IMR-90 (cell line): ENCODE results near the gene FAM162B. TPM values are rescaled to one million over a fixed set of nuclear protein-coding genes. Genes with fewer than 3 reads are reported as not detected.
A peak's percentile ranks its signal among the peaks of the same experiment; 100 is the strongest.

Experiments used
- ATAC-seq: fragments of 200-7000 bp; cut with Tn5 transposase; 2 replicates; pipeline ENCODE4 v1.9.1; 2020; ENCODE audit warnings: low read depth, mild to moderate bottlenecking, moderate library complexity
- BruUV-seq: library from RNA; stranded (reverse); fragments of 400-500 nt; replicated peaks from 2 replicates; lab custom pipeline; 2021; lab: Mats Ljungman, UMichigan
- CTCF ChIA-PET: fragments of 300-600 bp; formaldehyde crosslinking; extraction: SDS; loops from one replicate; lab custom pipeline; 2021; ENCODE audit warnings: antibody characterized with exemption; lab: Yijun Ruan, JAX
- POLR2A ChIA-PET: fragments of 300-600 bp; sonication (Branson Sonifier 250); formaldehyde crosslinking; loops from one replicate; lab custom pipeline; 2022; ENCODE audit warnings: antibody characterized with exemption; ENCODE audit not compliant: unreplicated experiment; lab: Charles Lee
- DNase-seq: peaks from one replicate; pipeline ENCODE4 v3.0.0; 2013
- H2AFZ ChIP-seq: replicated peaks from 2 replicates; pipeline ENCODE3; 2013; ENCODE audit warnings: low read length, mild to moderate bottlenecking; ENCODE audit not compliant: poor library complexity
- H2AK5ac ChIP-seq: 2 replicates; pipeline ENCODE4 v1.6.1; 2013; ENCODE audit warnings: low read depth, low read length, inconsistent platforms
- H2AK9ac ChIP-seq: replicated peaks from 2 replicates; pipeline ENCODE3; 2013; ENCODE audit warnings: mild to moderate bottlenecking, low read depth, low read length, moderate library complexity; ENCODE audit not compliant: poor library complexity
- H2BK120ac ChIP-seq: 2 replicates; pipeline ENCODE4 v1.6.1; 2013; ENCODE audit warnings: low read depth, low read length, inconsistent platforms
- H2BK15ac ChIP-seq: 3 replicates; pipeline ENCODE4 v1.6.1; 2013; ENCODE audit warnings: low read depth, low read length, inconsistent platforms
- H2BK20ac ChIP-seq: 2 replicates; pipeline ENCODE4 v1.6.1; 2013; ENCODE audit warnings: low read depth, mild to moderate bottlenecking, inconsistent platforms, low read length, moderate library complexity
- H2BK5ac ChIP-seq: 2 replicates; pipeline ENCODE4 v1.6.1; 2013; ENCODE audit warnings: mild to moderate bottlenecking, low read depth, low read length, inconsistent platforms; ENCODE audit not compliant: poor library complexity, severe bottlenecking
- H3K14ac ChIP-seq: replicated peaks from 2 replicates; pipeline ENCODE4 v1.6.1; 2013; ENCODE audit warnings: low read depth, low read length, inconsistent platforms
- H3K18ac ChIP-seq: 2 replicates; pipeline ENCODE4 v1.6.1; 2013; ENCODE audit warnings: low read depth, low read length, control low read depth
- H3K23ac ChIP-seq: 2 replicates; pipeline ENCODE4 v1.6.1; 2013; ENCODE audit warnings: low read depth, low read length, inconsistent platforms
- H3K27ac ChIP-seq: 2 replicates; pipeline ENCODE4 v1.5.1; 2013; ENCODE audit warnings: mild to moderate bottlenecking, control low read depth, low read length; ENCODE audit not compliant: insufficient read depth
- H3K27me3 ChIP-seq: 2 replicates; pipeline ENCODE4 v1.6.1; 2013; ENCODE audit warnings: low read length; ENCODE audit not compliant: control insufficient read depth, insufficient read depth
- H3K36me3 ChIP-seq: 2 replicates; pipeline ENCODE4 v1.6.1; 2013; ENCODE audit warnings: low read length, mixed read lengths; ENCODE audit not compliant: control insufficient read depth, insufficient read depth
- H3K4ac ChIP-seq: 2 replicates; pipeline ENCODE4 v1.6.1; 2013; ENCODE audit warnings: low read depth, low read length, inconsistent platforms
- H3K4me1 ChIP-seq: 2 replicates; pipeline ENCODE4 v1.6.1; 2013; ENCODE audit warnings: low read length, mixed read lengths; ENCODE audit not compliant: control insufficient read depth, insufficient read depth
- H3K4me2 ChIP-seq: 2 replicates; pipeline ENCODE4 v1.6.1; 2013; ENCODE audit warnings: low read depth, mild to moderate bottlenecking, control low read depth, low read length, moderate library complexity
- H3K4me3 ChIP-seq: 2 replicates; pipeline ENCODE4 v1.5.1; 2013; ENCODE audit warnings: low read depth, mild to moderate bottlenecking, control low read depth, low read length, moderate library complexity; ENCODE audit not compliant: insufficient read depth
- H3K56ac ChIP-seq: 2 replicates; pipeline ENCODE4 v1.6.1; 2013; ENCODE audit warnings: low read length, inconsistent platforms; ENCODE audit not compliant: insufficient read depth; ENCODE audit errors: extremely low read depth
- H3K79me1 ChIP-seq, 2 experiments: 2 replicates each; pipeline ENCODE4 v1.6.1; 2013; ENCODE audit warnings: low read length in 2 of 2, inconsistent platforms in 1 of 2, low read depth in 1 of 2
- H3K9ac ChIP-seq: 2 replicates; pipeline ENCODE4 v1.6.1; 2013; ENCODE audit warnings: low read depth, low read length, control low read depth
- H3K9me1 ChIP-seq: 2 replicates; pipeline ENCODE4 v1.6.1; 2013; ENCODE audit warnings: low read length, inconsistent platforms; ENCODE audit not compliant: insufficient read depth
- H3K9me3 ChIP-seq: 2 replicates; pipeline ENCODE4 v1.6.1; 2013; ENCODE audit warnings: low read length; ENCODE audit not compliant: control insufficient read depth, insufficient read depth
- H4K20me1 ChIP-seq: 2 replicates; pipeline ENCODE4 v1.6.1; 2013; ENCODE audit warnings: low read length, inconsistent platforms; ENCODE audit not compliant: insufficient read depth
- H4K5ac ChIP-seq: 2 replicates; pipeline ENCODE4 v1.6.1; 2013; ENCODE audit warnings: mild to moderate bottlenecking, low read depth, low read length, control low read depth
- H4K8ac ChIP-seq, 2 experiments: 2 replicates each; pipeline ENCODE4 v1.6.1; 2013; ENCODE audit warnings: low read depth in 2 of 2, low read length in 2 of 2, control low read depth in 1 of 2, inconsistent platforms in 1 of 2
- H4K91ac ChIP-seq: 2 replicates; pipeline ENCODE4 v1.6.1; 2013; ENCODE audit warnings: low read depth, low read length, inconsistent platforms; ENCODE audit not compliant: insufficient read depth
- CHD1 ChIP-seq: IDR thresholded peaks from 2 replicates; pipeline ENCODE4 v1.6.1; 2012; ENCODE audit warnings: low read depth, low read length, improper control_type of control experiment
- MAFK ChIP-seq: IDR thresholded peaks from 2 replicates; pipeline ENCODE4 v1.6.1; 2012; ENCODE audit warnings: low read depth, low read length, improper control_type of control experiment
- whole genome bisulfite sequencing, 2 experiments: methylation state at CpG; one replicate each; pipeline versions ENCODE4 v1.1.5 to v1.1.7; 2013; ENCODE audit warnings: missing lambda C conversion rate in 2 of 2; ENCODE audit not compliant: insufficient read length in 1 of 2; ENCODE audit errors: extremely low coverage in 2 of 2; 5-methylcytosine and 5-hydroxymethylcytosine counted together
- dilution Hi-C: fragments of 300-500 bp; cut with HindIII; formaldehyde crosslinking; loops from one replicate; pipeline ENCODE4 v1.14.3; 2018; ENCODE audit warnings: low sequenced_read_pairs; ENCODE audit not compliant: unreplicated experiment
- in situ Hi-C: fragments of 300-500 bp; cut with MboI; formaldehyde crosslinking; loops from 3 replicates; pipeline ENCODE4 v1.14.3; 2019; ENCODE audit warnings: low sequenced_read_pairs, inconsistent platforms, mixed read lengths
- intact Hi-C: fragments of 100-400 bp; cut with micrococcal nuclease; formaldehyde crosslinking; loops from 2 replicates; pipeline ENCODE4 v1.10.0; 2022
- polyA plus RNA-seq, 3 experiments: library from polyadenylated mRNA; depleted of rRNA; stranded (reverse); fragments of >200 nt; gene quantifications; 2 replicates each; pipeline ENCODE4 v1.2.3, GENCODE V29; 2012; ENCODE audit warnings: low replicate concordance in 1 of 3
- total RNA-seq: library from RNA; depleted of rRNA; stranded (reverse); fragments of >200 nt; gene quantifications from 2 replicates; pipeline ENCODE4 v1.2.3, GENCODE V29; 2012

FAM162B gene
- total and polyA plus RNA-seq, 2 of the 4 experiments (the other 2 are of a cell fraction): 2.9 to 3.2 TPM

- H2BK5ac ChIP-seq: no peak overlapping the region
- no peak overlapping the region for H2AK5ac ChIP-seq
- ChIA-PET POLR2A (no interaction called here), CTCF (no interaction called here)
- no peak overlapping the region for H3K14ac ChIP-seq
- H3K4me1 ChIP-seq: no peaks in the 10 kb centered on the region
- no peaks in the 10 kb centered on the region for H4K20me1 ChIP-seq
- H3K4ac ChIP-seq: no peak overlapping the region
- no peak overlapping the region for H3K4me2 ChIP-seq
- no peak overlapping the region for H4K5ac ChIP-seq
- DNase-seq (peak; percentile 2), ATAC-seq (no peak; the same call in 1 of the 2 replicates)
- intact Hi-C loops (no loop called here), dilution Hi-C loops (no loop called here), in situ Hi-C loops (no loop called here)
- no peak overlapping the region for H2BK15ac ChIP-seq
- BruUV-seq: no TSS peak
- H2AFZ ChIP-seq: no peak overlapping the region
- H3K36me3 ChIP-seq: no peaks in the 10 kb centered on the region
- no peak overlapping the region for H3K23ac ChIP-seq
- no peak overlapping the region for H3K27ac ChIP-seq
- H4K91ac ChIP-seq: no peak overlapping the region
- TF ChIP-seq CHD1 (no peak), MAFK (peak; percentile 71)
- no peak overlapping the region for H4K8ac ChIP-seq
- peaks cover 2% of the 10 kb centered on the region; the same call in 1 of the 2 replicates for H3K9me3 ChIP-seq
- no CpG with 5 or more reads among the region's 3 CpGs for WGBS, 2 experiments
- H3K9me1 ChIP-seq: no peaks in the 10 kb centered on the region
- no peak overlapping the region for H2AK9ac ChIP-seq
- no peaks in the 10 kb centered on the region for H3K79me1 ChIP-seq
- no peaks in the 10 kb centered on the region for H3K27me3 ChIP-seq
- H3K9ac ChIP-seq: no peak overlapping the region
- H3K4me3 ChIP-seq: no peak overlapping the region
- no peak overlapping the region for H3K56ac ChIP-seq
- no peak overlapping the region for H2BK120ac ChIP-seq
- H3K18ac ChIP-seq: no peak overlapping the region
- H2BK20ac ChIP-seq: no peak overlapping the region
These were observed 28.5 kb downstream of the FAM162B start for GRCh38 chr6:116737004-116737403.
